RKO (cell line): ENCODE measurements around the gene COA6.
"Not testable (repeated sequence)": the region's sequence is repeated elsewhere in the genome, so short reads cannot be mapped to it uniquely, and the experiment has no call there.

ENCODE experiments used
- DNase-seq: peaks from one replicate; pipeline ENCODE4 v3.0.0-alpha.2; 2016; ENCODE audit warnings: low spot score

Gene COA6

DNA sequence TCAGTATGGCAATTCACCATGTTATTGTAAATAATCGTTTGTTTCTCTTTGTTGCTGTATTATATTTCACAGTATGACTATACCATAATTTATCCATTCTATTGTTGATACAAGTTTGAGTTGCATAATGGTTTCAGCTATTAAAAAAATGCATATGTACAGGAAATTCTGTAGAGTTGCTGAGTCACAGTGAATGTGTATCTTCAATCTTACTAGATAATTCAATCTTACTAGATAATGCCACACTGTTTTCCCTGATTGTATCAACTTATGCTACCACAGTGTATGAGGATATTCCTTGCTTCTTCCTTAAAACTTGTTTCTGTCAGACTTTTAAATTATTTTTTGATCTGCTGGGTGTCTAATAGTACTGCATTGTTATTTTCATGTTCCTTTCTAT lies 3.5 kb upstream of the COA6 start:
- DNase-seq: no peak

DNA sequence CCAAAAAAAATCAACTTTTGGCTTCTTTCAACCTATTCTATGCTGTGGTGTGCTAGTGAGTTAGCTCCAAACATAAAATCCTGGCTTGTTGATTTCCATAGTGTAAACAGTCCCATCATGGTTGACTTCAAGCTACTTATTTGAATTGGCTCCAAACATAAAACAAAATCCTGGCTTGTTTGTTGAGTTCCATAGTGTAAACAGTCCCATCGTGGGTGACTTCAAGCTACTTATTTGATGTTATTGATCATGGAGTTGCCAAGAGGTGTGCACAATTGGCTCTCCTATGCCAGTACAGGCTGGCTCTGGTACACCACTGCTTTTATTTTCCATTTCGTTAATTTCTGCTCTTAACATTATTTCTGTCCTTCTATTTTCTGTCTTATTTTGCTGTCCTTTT lies 1.8 kb upstream of the COA6 start:
- no peak for DNase-seq

GRCh38 chr1:234372011-234372757 lies 1.1 kb upstream of the COA6 start:
- peak; percentile 37 for DNase-seq

- DNase-seq: no peak
Observed at GRCh38 chr1:234373959-234374254, 651 bp downstream of the COA6 start.

DNA sequence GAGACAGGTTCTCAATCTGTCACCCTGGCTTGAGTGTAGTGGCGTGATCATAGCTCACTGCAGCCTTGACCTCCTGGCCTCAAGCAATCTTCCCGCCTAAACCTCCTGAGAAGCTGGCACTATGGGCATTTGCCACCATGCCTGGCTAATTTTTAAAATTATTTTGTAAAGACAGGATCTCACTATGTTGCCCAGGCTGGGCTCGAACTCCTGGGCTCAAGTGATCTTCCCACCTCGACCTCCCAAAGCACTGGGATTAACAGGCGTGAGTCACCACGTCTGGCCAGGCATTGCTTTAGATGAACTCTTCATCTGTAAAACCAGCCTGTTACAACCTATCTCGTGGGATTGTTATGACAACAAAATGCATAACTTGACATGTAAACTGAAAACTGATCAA lies 2.4 kb downstream of the COA6 start:
- no peak for DNase-seq

DNA sequence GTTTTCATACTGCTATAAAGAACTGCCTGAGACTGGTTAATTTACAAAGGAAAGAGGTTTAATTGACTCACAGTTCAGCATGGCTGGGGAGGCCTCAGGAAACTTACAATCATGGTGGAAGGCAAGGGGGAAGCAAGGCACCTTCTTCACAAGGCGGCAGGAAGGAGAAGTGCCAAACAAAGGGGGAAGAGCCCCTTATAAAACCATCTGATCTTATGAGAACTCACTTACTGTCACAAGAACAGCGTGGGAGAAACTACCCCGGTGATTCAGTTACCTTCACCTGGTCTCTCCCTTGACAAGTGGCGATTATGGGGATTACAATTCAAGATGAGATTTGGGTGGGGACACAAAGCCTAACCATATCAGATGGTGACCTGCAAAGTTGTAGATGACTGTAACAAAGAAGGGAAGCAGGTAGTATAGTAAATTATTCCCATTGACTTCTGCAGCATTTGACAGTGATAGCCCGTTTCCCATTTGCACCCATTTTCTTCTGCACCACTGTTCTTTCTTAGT lies 6.4 kb downstream of the COA6 start:
- not testable (repeated sequence) for DNase-seq

GRCh38 chr1:234381699-234382555 lies 8.7 kb downstream of the COA6 start:
- DNase-seq: no peak

- no peak for DNase-seq
Observed at GRCh38 chr1:234386122-234386521, 12.9 kb downstream of the COA6 start.

DNA sequence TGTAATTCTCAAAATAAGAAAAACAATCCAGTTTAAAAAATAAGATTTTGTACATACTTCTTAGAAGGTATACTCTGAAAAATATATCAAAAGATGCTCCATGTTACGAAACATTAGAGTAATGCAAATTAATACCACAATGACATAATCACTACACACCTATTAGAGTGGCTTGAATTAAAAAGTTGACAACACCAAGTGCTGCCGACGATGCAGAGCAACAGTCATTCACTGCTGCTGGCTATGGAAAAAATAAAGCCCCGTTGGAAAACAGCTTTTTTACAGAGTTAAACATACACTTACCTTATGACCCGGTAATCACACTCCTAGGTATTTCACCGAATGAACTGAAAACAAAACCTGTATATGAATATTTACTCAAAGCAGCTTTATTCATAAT lies 14.8 kb downstream of the COA6 start:
- no peak for DNase-seq

- no peak for DNase-seq
Observed at GRCh38 chr1:234393190-234393589, 19.9 kb downstream of the COA6 start.

GRCh38 chr1:234395297-234395696 lies 22.0 kb downstream of the COA6 start:
- no peak for DNase-seq

GRCh38 chr1:234396092-234396491 lies 22.8 kb downstream of the COA6 start:
- DNase-seq: no peak

GRCh38 chr1:234396871-234397270 lies 23.6 kb downstream of the COA6 start:
- DNase-seq: no peak

- DNase-seq: no peak
Observed at GRCh38 chr1:234397732-234398131, 24.5 kb downstream of the COA6 start.

DNA sequence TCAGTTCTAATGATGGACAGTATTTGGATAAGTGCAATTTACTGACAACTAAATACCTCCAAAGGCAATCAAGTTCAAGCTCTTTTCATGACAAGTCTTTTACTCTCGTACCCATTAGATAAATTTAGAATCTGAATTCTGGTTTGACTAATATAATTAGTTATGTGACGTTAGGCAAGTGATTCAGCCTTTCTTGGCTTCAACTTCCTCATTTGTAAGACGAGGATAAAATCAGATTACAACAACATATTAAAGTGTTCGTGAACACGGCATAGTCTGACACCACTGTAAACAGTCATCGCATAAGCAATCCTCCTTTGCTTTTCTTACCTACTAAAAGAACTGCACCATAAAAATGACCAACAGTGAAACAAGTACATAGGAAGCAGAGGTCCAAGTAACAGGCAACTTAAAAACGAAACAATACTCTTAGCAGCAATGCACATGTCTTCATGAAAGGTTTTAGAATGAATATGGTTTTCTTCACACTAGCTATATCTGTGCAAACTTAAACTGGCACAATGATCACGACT lies 25.7 kb downstream of the COA6 start:
- no peak for DNase-seq

- DNase-seq: not testable (repeated sequence)
Observed at GRCh38 chr1:234399515-234399914, 26.3 kb downstream of the COA6 start.

GRCh38 chr1:234400773-234401172 lies 27.5 kb downstream of the COA6 start:
- no peak for DNase-seq

DNA sequence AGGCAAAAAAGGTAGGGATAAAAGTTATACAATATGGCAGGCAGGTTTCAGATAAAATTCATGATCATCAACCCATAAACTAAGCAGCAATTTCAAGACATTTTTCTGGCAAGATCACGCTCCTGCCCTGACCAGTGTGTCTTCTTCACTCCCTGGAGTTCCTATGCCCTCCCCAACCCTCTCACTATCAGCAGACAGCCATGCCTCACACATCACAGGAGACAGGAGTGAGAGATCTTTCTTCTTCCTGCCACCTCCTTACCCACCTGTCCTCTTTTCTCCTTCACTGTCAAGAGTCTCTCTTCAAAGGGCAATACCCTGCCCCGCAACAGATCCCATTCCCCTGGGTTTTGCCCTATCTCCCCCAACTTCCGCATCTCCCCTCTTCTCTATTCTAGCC lies 28.4 kb downstream of the COA6 start:
- DNase-seq: no peak

- no peak for DNase-seq
Observed at GRCh38 chr1:234402939-234403338, 29.7 kb downstream of the COA6 start.

DNA sequence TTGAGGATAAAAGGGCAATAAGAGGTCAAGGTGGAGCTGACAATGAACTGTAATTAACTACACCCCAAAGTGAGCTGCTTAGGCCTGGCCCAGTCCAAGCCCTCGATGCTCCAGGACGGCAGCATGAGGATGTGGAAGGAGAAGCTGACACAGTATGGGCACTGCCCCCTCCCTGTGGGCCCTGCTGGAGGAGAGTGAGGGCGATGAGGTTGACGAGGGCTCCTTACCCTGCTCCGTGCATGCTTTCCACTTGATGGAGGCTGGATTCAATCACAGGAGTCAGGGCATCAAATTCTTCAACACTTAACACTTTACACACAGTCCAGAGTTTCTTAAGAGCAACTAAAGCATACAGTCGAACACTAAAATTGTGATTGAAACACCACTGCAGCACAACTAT lies 32.4 kb downstream of the COA6 start:
- DNase-seq: no peak

DNA sequence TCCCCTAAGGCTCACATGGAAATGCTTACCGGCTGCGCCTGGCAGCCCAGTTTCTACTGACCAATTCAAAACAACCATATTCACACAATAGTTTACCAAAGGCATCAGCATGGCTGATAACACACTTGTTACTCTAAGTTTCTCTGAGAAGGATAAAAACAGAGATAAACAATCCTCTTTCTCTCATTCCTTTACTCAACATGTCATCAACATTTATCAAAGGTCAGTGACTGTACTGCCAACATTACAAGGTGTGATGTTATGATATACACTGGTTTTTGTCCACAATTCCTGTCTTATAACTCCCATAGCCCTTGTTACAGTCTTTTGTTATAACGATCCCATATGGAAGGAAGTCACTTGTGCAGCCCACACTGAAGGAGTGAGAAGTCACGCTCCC lies 33.6 kb downstream of the COA6 start:
- DNase-seq: no peak

DNA sequence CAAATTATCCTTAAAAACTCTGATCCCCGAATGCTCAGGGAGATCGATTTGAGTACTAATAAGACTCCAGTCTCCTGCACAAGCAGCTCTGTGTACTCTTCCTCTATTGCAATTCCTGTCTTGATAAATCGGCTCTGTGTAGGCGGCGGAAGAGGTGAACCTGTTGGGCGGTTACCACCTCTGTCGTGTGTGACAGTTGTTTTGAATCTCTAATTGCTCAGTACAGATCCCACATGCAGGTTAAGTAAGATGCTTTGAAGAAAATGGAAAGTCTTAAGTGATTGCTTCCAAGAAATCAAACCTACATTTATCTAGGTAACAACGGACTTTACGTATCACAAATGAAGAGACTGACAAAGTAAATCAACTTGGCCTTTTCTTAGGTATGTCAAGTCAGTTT lies 35.5 kb downstream of the COA6 start:
- DNase-seq: no peak

- DNase-seq: no peak
Observed at GRCh38 chr1:234409328-234409727, 36.1 kb downstream of the COA6 start.
